Coronary artery (tissue), 2 donors: Measurements from ENCODE around the gene C14orf180.

Experiments
- DNase-seq: peaks from one replicate; pipeline ENCODE4 v3.0.0-alpha.2; 2017; ENCODE audit warnings: low spot score
- H3K27ac ChIP-seq, 2 donors: fragments of 200-600 bp; sonication (generic); one replicate each; pipeline ENCODE4 v1.5.1; 2016 to 2019
- H3K4me3 ChIP-seq: fragments of 200-600 bp; sonication (generic); 2 replicates; pipeline ENCODE4 v1.5.1; 2016; ENCODE audit warnings: mild to moderate bottlenecking, moderate library complexity
- TF ChIP-seq, protein P1 (sequence below): fragments of 200-600 bp; sonication (generic); IDR thresholded peaks from one replicate; pipeline ENCODE4 v1.5.1; 2019; ENCODE audit warnings: antibody characterized with exemption

C14orf180 gene

DNA sequence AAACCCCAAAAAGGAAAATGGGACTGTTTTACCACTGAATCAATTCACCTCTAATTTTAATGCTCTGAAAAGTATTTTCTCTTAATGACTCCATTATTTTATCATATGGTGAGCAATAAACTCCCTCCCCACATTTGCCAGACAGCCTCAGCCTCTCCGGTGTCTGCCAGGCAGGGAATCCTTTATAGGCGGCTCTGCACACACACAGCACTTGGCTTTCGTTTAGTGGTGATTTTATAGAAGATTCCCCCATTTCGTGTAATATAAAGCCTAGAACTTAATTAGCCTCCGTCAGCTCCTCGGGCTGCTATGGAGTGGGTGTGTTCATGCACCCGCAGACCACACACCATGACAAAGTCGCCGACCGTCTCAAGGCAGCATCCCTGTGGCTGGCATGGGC is 10.1 kb upstream of the C14orf180 start:
- TF ChIP-seq, protein P1, sequence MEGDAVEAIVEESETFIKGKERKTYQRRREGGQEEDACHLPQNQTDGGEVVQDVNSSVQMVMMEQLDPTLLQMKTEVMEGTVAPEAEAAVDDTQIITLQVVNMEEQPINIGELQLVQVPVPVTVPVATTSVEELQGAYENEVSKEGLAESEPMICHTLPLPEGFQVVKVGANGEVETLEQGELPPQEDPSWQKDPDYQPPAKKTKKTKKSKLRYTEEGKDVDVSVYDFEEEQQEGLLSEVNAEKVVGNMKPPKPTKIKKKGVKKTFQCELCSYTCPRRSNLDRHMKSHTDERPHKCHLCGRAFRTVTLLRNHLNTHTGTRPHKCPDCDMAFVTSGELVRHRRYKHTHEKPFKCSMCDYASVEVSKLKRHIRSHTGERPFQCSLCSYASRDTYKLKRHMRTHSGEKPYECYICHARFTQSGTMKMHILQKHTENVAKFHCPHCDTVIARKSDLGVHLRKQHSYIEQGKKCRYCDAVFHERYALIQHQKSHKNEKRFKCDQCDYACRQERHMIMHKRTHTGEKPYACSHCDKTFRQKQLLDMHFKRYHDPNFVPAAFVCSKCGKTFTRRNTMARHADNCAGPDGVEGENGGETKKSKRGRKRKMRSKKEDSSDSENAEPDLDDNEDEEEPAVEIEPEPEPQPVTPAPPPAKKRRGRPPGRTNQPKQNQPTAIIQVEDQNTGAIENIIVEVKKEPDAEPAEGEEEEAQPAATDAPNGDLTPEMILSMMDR = no peak
- no peak for DNase-seq
- no peak overlapping the region for H3K4me3 ChIP-seq
- no peak overlapping the region for H3K27ac ChIP-seq

DNA sequence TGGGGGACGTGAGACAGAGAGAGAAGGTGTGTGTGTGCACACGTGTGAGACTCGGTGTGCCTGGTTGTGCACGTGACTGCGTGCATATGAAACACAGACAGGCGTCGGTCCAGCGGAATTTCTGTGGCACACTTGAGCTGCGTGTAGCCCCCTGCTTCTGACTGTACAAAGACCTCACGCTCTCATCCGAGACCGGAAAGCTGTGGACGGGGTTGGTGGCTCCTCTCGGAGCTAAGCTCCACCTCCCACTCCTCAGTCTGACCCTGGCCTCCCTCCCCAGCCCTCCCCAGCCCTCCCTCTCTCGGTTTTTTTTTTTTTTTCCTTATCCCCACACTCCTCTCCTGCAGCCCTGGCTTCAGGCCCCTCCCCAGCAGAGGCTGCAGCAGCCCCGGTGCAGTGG is 8.3 kb upstream of the C14orf180 start:
- TF ChIP-seq, protein P1 = no peak
- Histone ChIP-seq H3K27ac (no peak overlapping the region), H3K4me3 (no peak overlapping the region)
- DNase-seq = no peak

DNA sequence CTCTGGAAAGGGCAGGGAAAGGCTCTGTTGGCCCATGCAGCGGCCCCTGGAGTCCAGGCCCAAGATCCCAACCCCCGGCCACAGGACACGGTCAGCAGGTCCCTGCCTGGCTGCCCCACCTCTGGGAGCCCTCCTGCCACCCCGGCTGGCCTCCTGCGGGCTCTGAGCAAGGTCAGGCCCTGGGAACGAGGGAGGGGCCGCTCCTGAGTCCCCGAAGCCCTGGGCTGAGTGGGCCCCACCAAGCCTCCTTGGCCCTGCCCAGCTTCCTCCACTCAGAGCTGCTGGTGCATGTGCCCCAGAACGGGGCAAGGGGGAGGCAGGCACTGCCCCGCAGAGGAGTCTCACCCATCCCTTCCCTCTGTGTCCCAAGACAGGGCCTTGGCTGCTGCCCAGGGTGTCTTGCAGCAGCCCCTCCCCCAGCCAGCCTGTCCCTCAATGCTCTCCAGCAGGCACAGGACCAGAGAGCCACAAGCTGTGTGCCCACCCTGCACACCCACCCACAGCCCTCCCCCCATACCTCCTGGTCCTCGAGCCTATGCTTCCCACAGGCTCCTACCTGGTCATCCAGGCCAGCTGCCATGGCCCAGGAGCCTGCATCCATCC is 7.4 kb upstream of the C14orf180 start:
- no peak overlapping the region for H3K27ac ChIP-seq
- no peak for DNase-seq
- no peak overlapping the region for H3K4me3 ChIP-seq
- TF ChIP-seq, protein P1 = no peak

DNA sequence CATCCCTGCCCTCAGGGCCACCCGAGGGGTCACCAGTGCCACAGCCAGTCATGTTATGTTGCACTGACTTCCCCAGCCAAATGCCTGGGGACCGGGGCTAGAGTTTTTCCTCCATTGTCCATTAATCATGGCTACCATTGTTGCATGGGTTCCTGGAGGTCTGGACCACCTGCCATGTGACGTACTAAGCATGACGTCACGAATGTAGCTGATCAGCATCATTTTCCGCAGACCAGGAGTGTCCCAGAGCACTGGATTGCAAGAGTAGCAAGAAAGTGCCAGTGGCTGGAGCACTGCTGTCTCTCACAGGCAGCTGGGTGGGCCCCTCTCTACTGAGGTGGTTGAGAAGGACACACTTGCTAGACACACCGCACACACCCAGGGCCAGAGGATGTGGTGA is 6.9 kb upstream of the C14orf180 start:
- no peak for DNase-seq
- TF ChIP-seq, protein P1 = no peak
- Histone ChIP-seq H3K27ac (no peak overlapping the region), H3K4me3 (no peak overlapping the region)

DNA sequence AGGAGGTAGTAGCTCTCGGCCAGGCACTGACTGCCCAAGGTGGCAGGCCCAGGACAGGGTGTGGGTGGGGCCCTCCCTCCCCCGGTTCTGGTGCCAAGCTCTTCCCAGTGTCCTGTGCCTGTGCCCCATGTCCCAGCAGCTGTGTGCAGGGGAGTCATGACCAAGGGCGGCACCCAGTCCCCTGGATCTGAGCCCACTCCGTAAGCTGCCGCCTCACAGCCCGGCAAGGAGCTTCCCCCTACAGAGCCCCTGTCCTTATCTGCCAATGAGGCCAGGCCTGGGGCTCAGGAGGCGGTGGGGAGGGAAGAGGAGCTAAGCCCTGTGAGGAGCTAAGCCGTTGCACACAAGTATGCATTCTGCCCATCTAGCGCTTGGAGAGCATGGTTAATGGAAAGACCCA is 5.6 kb upstream of the C14orf180 start:
- DNase-seq = no peak
- TF ChIP-seq, protein P1 = no peak
- H3K27ac ChIP-seq = no peak overlapping the region
- no peak overlapping the region for H3K4me3 ChIP-seq

DNA sequence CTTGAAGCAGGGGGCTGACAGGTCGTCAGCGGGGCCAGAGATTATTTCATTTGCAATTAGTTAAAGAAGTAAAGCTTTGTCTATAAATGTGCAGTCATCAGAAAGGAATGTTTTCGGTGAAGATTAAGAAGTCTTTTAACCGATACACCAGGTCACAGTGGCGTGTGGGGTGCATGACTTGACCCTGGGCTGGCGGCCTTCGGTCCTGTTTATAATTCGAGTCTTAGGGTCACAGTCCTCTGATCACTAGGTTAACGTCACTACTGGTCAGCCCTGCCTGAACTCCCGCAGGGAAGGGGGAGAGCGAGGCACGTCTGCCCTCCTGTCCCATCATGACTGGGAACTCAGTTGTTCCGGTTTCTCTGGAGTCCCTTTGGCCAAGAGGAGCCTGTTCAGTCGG is 5.0 kb upstream of the C14orf180 start:
- no peak for DNase-seq
- Histone ChIP-seq H3K27ac (no peak overlapping the region), H3K4me3 (no peak overlapping the region)
- TF ChIP-seq, protein P1 = no peak

DNA sequence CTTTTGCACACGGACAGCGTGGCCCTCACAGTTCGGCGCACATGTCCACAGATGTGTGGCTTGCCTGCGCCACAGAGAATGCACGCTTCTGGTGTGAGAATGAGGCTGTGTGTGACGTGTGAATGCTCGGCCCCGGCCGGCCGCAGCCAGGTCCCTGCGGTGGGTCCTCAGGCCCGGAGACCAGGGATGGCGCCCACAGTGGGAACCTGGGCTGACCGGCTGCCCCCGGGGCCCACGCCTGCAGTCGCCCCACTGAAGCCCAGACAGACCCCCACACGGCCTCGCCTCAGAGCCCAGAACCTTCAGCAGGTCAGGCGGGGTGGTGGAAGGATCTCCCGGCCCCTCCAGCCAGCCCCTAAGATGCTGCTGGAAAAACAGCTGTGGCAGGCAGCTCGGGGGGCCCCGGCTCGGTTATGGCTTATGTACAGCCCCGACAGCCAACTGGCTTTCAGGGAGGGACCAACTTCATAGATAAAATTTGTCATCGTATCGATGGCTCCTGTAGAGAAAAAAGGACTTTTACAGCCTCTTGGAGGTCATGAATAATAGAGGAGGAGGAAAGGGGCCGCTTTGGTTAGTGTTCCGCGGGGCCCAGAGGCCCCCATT is 4.5 kb upstream of the C14orf180 start:
- TF ChIP-seq, protein P1 = no peak
- Histone ChIP-seq H3K4me3 (no peak overlapping the region), H3K27ac (no peak overlapping the region)
- DNase-seq = no peak
